Spleen (tissue), 11 donors: Measurements from ENCODE around the gene DCDC1. TPM values are rescaled to one million over a fixed set of nuclear protein-coding genes. Genes with fewer than 3 reads are reported as not detected.

Source experiments
- DNase-seq: peaks from one replicate; pipeline ENCODE4 v3.0.0-alpha.2; 2020
- H3K27ac ChIP-seq, 8 donors: fragments of 200-600 bp; sonication (generic) in 7 of 8; 1 replicate in 4 of 8; 2 replicates in 4 of 8; pipeline versions ENCODE4 v1.5.0 to v1.8.0; 2016 to 2021; ENCODE audit warnings: inconsistent platforms in 4 of 8, mild to moderate bottlenecking in 4 of 8, moderate library complexity in 1 of 8
- H3K27me3 ChIP-seq, 7 donors: fragments of 200-600 bp; sonication (generic) in 6 of 7; replicated peaks in 1 of 7; 1 replicate in 4 of 7; 2 replicates in 3 of 7; pipeline versions ENCODE4 v1.5.0 to v1.8.0; 2016 to 2021; ENCODE audit warnings: inconsistent platforms in 3 of 7, mild to moderate bottlenecking in 1 of 7
- H3K36me3 ChIP-seq, 6 donors: fragments of 200-600 bp; sonication (generic) in 5 of 6; 1 replicate in 4 of 6; 2 replicates in 2 of 6; pipeline versions ENCODE4 v1.5.0 to v1.8.0; 2016 to 2021; ENCODE audit warnings: inconsistent platforms in 2 of 6
- H3K4me1 ChIP-seq, 6 donors: fragments of 200-600 bp; sonication (generic) in 5 of 6; 1 replicate in 3 of 6; 2 replicates in 3 of 6; pipeline versions ENCODE4 v1.5.0 to v1.8.0; 2016 to 2021; ENCODE audit warnings: inconsistent platforms in 3 of 6
- H3K4me3 ChIP-seq, 8 donors: fragments of 200-600 bp; sonication (generic) in 7 of 8; 1 replicate in 4 of 8; 2 replicates in 4 of 8; pipeline versions ENCODE4 v1.5.0 to v1.8.0; 2016 to 2021; ENCODE audit warnings: inconsistent platforms in 4 of 8, mild to moderate bottlenecking in 4 of 8, moderate library complexity in 2 of 8
- H3K9me3 ChIP-seq, 8 donors: fragments of 200-600 bp; sonication (generic) in 7 of 8; 1 replicate in 4 of 8; 2 replicates in 4 of 8; pipeline versions ENCODE4 v1.5.0 to v1.8.0; 2016 to 2021; ENCODE audit warnings: inconsistent platforms in 4 of 8
- POLR2A ChIP-seq, 3 donors: fragments of 450-650 bp; IDR thresholded peaks; one replicate each; pipeline ENCODE4 v1.5.1; 2017; ENCODE audit warnings: antibody characterized with exemption in 3 of 3, mild to moderate bottlenecking in 1 of 3
- POLR2AphosphoS5 ChIP-seq, 3 donors: sonication (generic); formaldehyde crosslinking; IDR thresholded peaks; one replicate each; pipeline ENCODE4 v1.5.1; 2017; ENCODE audit warnings: antibody characterized with exemption in 3 of 3
- WGBS, 5 donors: extraction: QIAGEN DNeasy Blood & Tissue Kit in 3 of 5; methylation state at CpG; one replicate each; pipeline versions ENCODE4 v1.1.5 to v1.1.7; 2013 to 2018; 5-methylcytosine and 5-hydroxymethylcytosine counted together
- intact Hi-C: fragments of 100-400 bp; cut with DNase I; formaldehyde crosslinking; loops from one replicate; pipeline ENCODE4 v1.15.0; 2023; ENCODE audit warnings: low total_unique reads
- polyA plus RNA-seq, 3 donors: library from polyadenylated mRNA; stranded (reverse); fragments of 200-250 nt; gene quantifications; one replicate each; pipeline ENCODE4 v1.2.1, GENCODE V29; 2013
- total RNA-seq, 7 donors: library from RNA; depleted of rRNA in 3 of 7; stranded (reverse); fragments of >200 nt in 3 of 7; fragmentation: NEBNext Ultra II Directional in 4 of 7; extraction: Animal tissue kit (Norgen Biotek cat#: 25700) in 4 of 7; gene quantifications; one replicate each; pipeline versions ENCODE4 v1.1.0 to v1.2.1, GENCODE V29; 2016 to 2021
- TF ChIP-seq, protein P1 (sequence below), 11 experiments: fragments of 200-600 bp in 7 of 11; fragments of 450-650 bp in 4 of 11; sonication (generic) in 4 of 11; IDR thresholded peaks in 8 of 11; conservative IDR thresholded peaks in 3 of 11; 1 replicate in 7 of 11; 2 replicates in 4 of 11; pipeline versions ENCODE4 v1.4.0 to v1.8.0; 2016 to 2021; ENCODE audit warnings: antibody characterized with exemption in 11 of 11, inconsistent platforms in 4 of 11, mild to moderate bottlenecking in 1 of 11
- donor health status: healthy with polysubstance abuse.
- donor health status: DM: no; HTN: no; CAD: no; lungs with moderate emphysema.
- donor health status: DM: no; HTN: no; CAD: no.
- donor health status: Bipolar disorder and iron deficiency.
- donor health status: healthy.
- donor health status: DM: no; HTN: no; CAD: no.
- donor health status: DM: yes; HTN: yes; CAD: no.

The DCDC1 gene
- total and polyA plus RNA-seq, 10 donors, result 0.03 to 0.88 (median 0.25) TPM; not detected in 6

- intact Hi-C loops, result no loop called here
- WGBS, 5 donors, result 76 to 89% (median 87%) methylated on average over 4 of the region's 4 CpGs
- Histone ChIP-seq H3K9me3 (no peaks in the 10 kb centered on the region), H3K4me1 (no peaks in the 10 kb centered on the region), H3K27ac (no peak overlapping the region), H3K4me3 (no peak overlapping the region), H3K27me3 (no peaks in the 10 kb centered on the region), H3K36me3 (no peaks in the 10 kb centered on the region)
- DNase-seq, result no peak
- TF ChIP-seq POLR2AphosphoS5 (IDR thresholded peaks at IDR 0.05) (no peak), POLR2A (IDR thresholded peaks at IDR 0.05) (no peak)
- TF ChIP-seq, protein P1, sequence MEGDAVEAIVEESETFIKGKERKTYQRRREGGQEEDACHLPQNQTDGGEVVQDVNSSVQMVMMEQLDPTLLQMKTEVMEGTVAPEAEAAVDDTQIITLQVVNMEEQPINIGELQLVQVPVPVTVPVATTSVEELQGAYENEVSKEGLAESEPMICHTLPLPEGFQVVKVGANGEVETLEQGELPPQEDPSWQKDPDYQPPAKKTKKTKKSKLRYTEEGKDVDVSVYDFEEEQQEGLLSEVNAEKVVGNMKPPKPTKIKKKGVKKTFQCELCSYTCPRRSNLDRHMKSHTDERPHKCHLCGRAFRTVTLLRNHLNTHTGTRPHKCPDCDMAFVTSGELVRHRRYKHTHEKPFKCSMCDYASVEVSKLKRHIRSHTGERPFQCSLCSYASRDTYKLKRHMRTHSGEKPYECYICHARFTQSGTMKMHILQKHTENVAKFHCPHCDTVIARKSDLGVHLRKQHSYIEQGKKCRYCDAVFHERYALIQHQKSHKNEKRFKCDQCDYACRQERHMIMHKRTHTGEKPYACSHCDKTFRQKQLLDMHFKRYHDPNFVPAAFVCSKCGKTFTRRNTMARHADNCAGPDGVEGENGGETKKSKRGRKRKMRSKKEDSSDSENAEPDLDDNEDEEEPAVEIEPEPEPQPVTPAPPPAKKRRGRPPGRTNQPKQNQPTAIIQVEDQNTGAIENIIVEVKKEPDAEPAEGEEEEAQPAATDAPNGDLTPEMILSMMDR (IDR thresholded peaks at IDR 0.05 in 8 of 11, conservative IDR thresholded peaks at IDR 0.05 in 3 of 11), result no peak
These were observed 542.6 kb downstream of the DCDC1 start for GRCh38 chr11:30826911-30827310.

DNA sequence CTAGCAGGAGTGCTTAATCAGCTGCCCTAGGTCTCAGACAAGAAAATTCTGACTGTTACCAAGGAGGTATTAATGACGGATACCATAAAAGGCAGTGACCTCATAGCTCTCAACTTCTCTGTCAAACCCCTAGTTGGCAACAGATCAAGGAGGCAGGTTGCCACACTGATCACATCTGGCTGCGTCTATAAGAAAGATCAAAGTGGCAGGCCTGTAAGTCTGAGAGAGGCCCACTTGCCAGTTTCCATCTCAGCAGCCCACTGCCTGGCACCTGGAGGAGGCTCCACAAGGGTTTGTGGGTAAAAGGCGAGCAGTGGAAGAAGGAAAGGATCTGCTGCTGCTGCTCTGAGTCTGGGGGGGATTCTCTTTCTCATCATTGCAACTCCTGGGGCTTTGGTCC, 543.8 kb downstream of the DCDC1 start:
- intact Hi-C loops, result no loop called here
- TF ChIP-seq POLR2AphosphoS5 (IDR thresholded peaks at IDR 0.05), result no peak
- TF ChIP-seq POLR2A (IDR thresholded peaks at IDR 0.05), result no peak
- TF ChIP-seq, protein P1 (IDR thresholded peaks at IDR 0.05 in 8 of 11, conservative IDR thresholded peaks at IDR 0.05 in 3 of 11), result no peak
- Histone ChIP-seq H3K9me3 (no peaks in the 10 kb centered on the region), H3K27ac (no peak overlapping the region), H3K4me3 (no peak overlapping the region), H3K4me1 (no peaks in the 10 kb centered on the region), H3K27me3 (no peaks in the 10 kb centered on the region), H3K36me3 (no peaks in the 10 kb centered on the region)
- no peak for DNase-seq
- 67 to 78% (median 72%) methylated on average over 3 of the region's 3 CpGs for WGBS, 5 donors

DNA sequence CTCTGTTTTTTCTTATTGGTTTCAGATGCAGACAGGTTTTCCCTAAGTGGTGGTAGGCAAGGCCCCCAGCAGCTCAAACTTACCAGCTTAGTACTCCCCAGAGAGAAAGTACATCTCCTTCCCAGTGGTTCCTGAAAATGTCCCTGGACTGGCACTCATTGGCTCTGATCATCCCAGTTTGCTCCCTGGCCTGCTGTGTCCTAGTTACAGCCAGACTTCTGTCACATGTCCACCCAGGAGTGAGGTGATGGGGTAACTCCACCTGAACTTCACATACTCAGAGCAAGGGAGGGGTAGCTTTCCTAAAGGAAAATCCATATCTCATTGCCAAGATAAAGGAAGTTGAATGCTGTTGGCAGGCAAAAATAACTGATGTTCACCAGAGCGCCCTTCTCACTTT, 546.4 kb downstream of the DCDC1 start:
- H3K9me3 ChIP-seq, result no peaks in the 10 kb centered on the region
- TF ChIP-seq POLR2AphosphoS5 (IDR thresholded peaks at IDR 0.05), result no peak
- no peaks in the 10 kb centered on the region for H3K27me3 ChIP-seq
- WGBS, 5 donors, result 81 to 97% (median 92%) methylated on average over 1 of the region's 1 CpG
- intact Hi-C loops, result no loop called here
- no peak overlapping the region for H3K4me3 ChIP-seq
- H3K4me1 ChIP-seq, result no peaks in the 10 kb centered on the region
- H3K36me3 ChIP-seq, result no peaks in the 10 kb centered on the region
- no peak for DNase-seq
- no peak overlapping the region for H3K27ac ChIP-seq

- intact Hi-C loops, result no loop called here
- no peak overlapping the region for H3K4me3 ChIP-seq
- no peak for TF ChIP-seq POLR2AphosphoS5 (IDR thresholded peaks at IDR 0.05)
- TF ChIP-seq, protein P1 (IDR thresholded peaks at IDR 0.05 in 8 of 11, conservative IDR thresholded peaks at IDR 0.05 in 3 of 11), result no peak
- TF ChIP-seq POLR2A (IDR thresholded peaks at IDR 0.05), result no peak
- 68 to 89% (median 74%) methylated on average over 3 of the region's 3 CpGs for WGBS, 5 donors
- H3K36me3 ChIP-seq, result no peaks in the 10 kb centered on the region
- H3K27ac ChIP-seq, result no peak overlapping the region
- no peak for DNase-seq
- no peaks in the 10 kb centered on the region for H3K9me3 ChIP-seq
- no peaks in the 10 kb centered on the region for H3K27me3 ChIP-seq
- no peaks in the 10 kb centered on the region for H3K4me1 ChIP-seq
These were observed 548.0 kb downstream of the DCDC1 start for GRCh38 chr11:30821438-30821965.

DNA sequence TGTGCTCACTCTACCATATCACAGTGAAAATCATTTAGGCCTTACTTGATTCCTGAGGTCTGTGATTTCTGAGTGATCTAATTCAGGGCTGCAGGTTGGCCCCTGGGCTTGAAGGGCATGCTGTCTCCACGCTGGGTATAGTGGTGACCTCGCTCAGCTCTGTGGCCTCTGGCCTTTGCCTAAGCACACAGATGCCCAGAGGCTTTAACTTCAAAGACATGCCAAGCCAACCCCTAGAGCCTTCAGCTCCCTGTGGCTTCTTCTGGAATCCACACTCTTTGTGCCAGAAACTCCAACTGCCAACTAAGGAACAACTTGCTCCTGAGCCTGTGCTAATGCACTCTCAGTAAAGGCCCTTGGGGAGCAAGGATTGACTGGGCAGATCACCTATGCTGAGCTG, 550.8 kb downstream of the DCDC1 start:
- no peak overlapping the region for H3K27ac ChIP-seq
- TF ChIP-seq, protein P1 (IDR thresholded peaks at IDR 0.05 in 8 of 11, conservative IDR thresholded peaks at IDR 0.05 in 3 of 11), result no peak
- TF ChIP-seq POLR2AphosphoS5 (IDR thresholded peaks at IDR 0.05) (no peak), POLR2A (IDR thresholded peaks at IDR 0.05) (no peak)

More for the DNA sequence above, 550.8 kb downstream of the DCDC1 start:
- H3K4me1 ChIP-seq, result no peaks in the 10 kb centered on the region
- no peaks in the 10 kb centered on the region for H3K36me3 ChIP-seq
- WGBS, 5 donors, result 66 to 85% (median 76%) methylated on average over 2 of the region's 2 CpGs
- DNase-seq, result no peak
- intact Hi-C loops, result no loop called here
- no peaks in the 10 kb centered on the region for H3K9me3 ChIP-seq
- no peak overlapping the region for H3K4me3 ChIP-seq
- no peaks in the 10 kb centered on the region for H3K27me3 ChIP-seq
